HepG2 (cell line): Measurements from ENCODE around the gene FAM20A. TPM values are rescaled to one million over a fixed set of nuclear protein-coding genes. Genes with fewer than 3 reads are reported as not detected.
A peak's percentile ranks its signal among the peaks of the same experiment; 100 is the strongest.

Experiments
- ATRX ChIP-seq: sonication (generic); formaldehyde crosslinking; IDR thresholded peaks from 2 replicates; pipeline ENCODE4 v1.4.0; 2020; ENCODE audit warnings: missing genetic modification reagents, borderline replicate concordance
- HES4 ChIP-seq: sonication (generic); formaldehyde crosslinking; IDR thresholded peaks from 2 replicates; pipeline ENCODE4 v1.9.0; 2021; ENCODE audit warnings: mild to moderate bottlenecking, missing genetic modification reagents, borderline replicate concordance
- MAFF ChIP-seq: IDR thresholded peaks from 2 replicates; pipeline ENCODE4 v1.6.1; 2011; ENCODE audit warnings: low read depth, low read length, improper control_type of control experiment
- MATR3 ChIP-seq: sonication (generic); formaldehyde crosslinking; IDR thresholded peaks from 2 replicates; pipeline ENCODE4 v1.4.0; 2020; ENCODE audit warnings: missing genetic modification reagents
- MLX ChIP-seq: IDR thresholded peaks from 2 replicates; pipeline ENCODE4 v1.6.1; 2016
- NFYC ChIP-seq: IDR thresholded peaks from 2 replicates; pipeline ENCODE4 v1.6.1; 2016; ENCODE audit warnings: missing genetic modification reagents, missing compliant biosample characterization
- NR1H2 ChIP-seq: sonication (generic); formaldehyde crosslinking; IDR thresholded peaks from 2 replicates; pipeline ENCODE4 v1.8.1; 2022; ENCODE audit warnings: low read depth, missing genetic modification reagents, borderline replicate concordance
- POLR2AphosphoS2 ChIP-seq: IDR thresholded peaks from 2 replicates; pipeline ENCODE4 v1.6.1; 2011; ENCODE audit warnings: low read depth, low read length, improper control_type of control experiment
- RFX1 ChIP-seq: fragments of 450-650 bp; IDR thresholded peaks from 2 replicates; pipeline ENCODE4 v1.6.1; 2017
- RXRB ChIP-seq: IDR thresholded peaks from 2 replicates; pipeline ENCODE4 v1.6.1; 2016; ENCODE audit warnings: borderline replicate concordance, missing genetic modification reagents, missing compliant biosample characterization
- SAFB2 ChIP-seq: sonication (generic); formaldehyde crosslinking; IDR thresholded peaks from 2 replicates; pipeline ENCODE4 v1.5.1; 2020; ENCODE audit warnings: missing genetic modification reagents, low read depth, mild to moderate bottlenecking, borderline replicate concordance
- SP1 ChIP-seq, 2 experiments: fragments of 450-650 bp in 1 of 2; sonication (generic) in 1 of 2; formaldehyde crosslinking in 1 of 2; IDR thresholded peaks; 2 replicates each; pipeline versions ENCODE4 v1.4.0 to v1.6.1; 2016 to 2020; ENCODE audit warnings: missing genetic modification reagents in 1 of 2
- SRSF4 ChIP-seq: fragments of 200-400 bp; formaldehyde crosslinking; IDR thresholded peaks from one replicate; pipeline ENCODE4 v1.6.1; 2018; ENCODE audit warnings: mild to moderate bottlenecking, low read depth, low read length, moderate library complexity; ENCODE audit not compliant: poor library complexity, severe bottlenecking
- TBL1XR1 ChIP-seq: fragments of 150-350 bp; IDR thresholded peaks from 2 replicates; pipeline ENCODE4 v1.6.1; 2014; ENCODE audit warnings: borderline replicate concordance, low read length; ENCODE audit not compliant: partially characterized antibody
- TEAD3 ChIP-seq: optimal IDR thresholded peaks from 2 replicates; pipeline ENCODE3; 2016; ENCODE audit warnings: borderline replicate concordance
- YEATS4 ChIP-seq: sonication (generic); formaldehyde crosslinking; IDR thresholded peaks from 2 replicates; pipeline ENCODE4 v1.4.0; 2020; ENCODE audit warnings: missing genetic modification reagents, borderline replicate concordance
- ZNF205 ChIP-seq: IDR thresholded peaks from 2 replicates; pipeline ENCODE4 v1.6.1; 2018; ENCODE audit warnings: missing biosample characterization, missing genetic modification reagents
- ZNF230 ChIP-seq: sonication (generic); formaldehyde crosslinking; IDR thresholded peaks from 2 replicates; pipeline ENCODE4 v1.4.0; 2020; ENCODE audit warnings: mild to moderate bottlenecking, missing genetic modification reagents
- ZNF280D ChIP-seq: sonication (generic); formaldehyde crosslinking; IDR thresholded peaks from 2 replicates; pipeline ENCODE4 v1.5.1; 2020; ENCODE audit warnings: mild to moderate bottlenecking, missing genetic modification reagents
- ZNF350 ChIP-seq: sonication (generic); formaldehyde crosslinking; IDR thresholded peaks from 2 replicates; pipeline ENCODE4 v1.4.0; 2020; ENCODE audit warnings: mild to moderate bottlenecking, low read depth, missing genetic modification reagents, borderline replicate concordance
- ZNF570 ChIP-seq: sonication (generic); formaldehyde crosslinking; IDR thresholded peaks from 2 replicates; pipeline ENCODE4 v1.4.0; 2020; ENCODE audit warnings: mild to moderate bottlenecking, missing genetic modification reagents, borderline replicate concordance
- ZNF639 ChIP-seq: conservative IDR thresholded peaks from 2 replicates; pipeline ENCODE4 v1.6.1; 2018; ENCODE audit warnings: missing genetic modification reagents
- ZNF891 ChIP-seq: sonication (generic); formaldehyde crosslinking; IDR thresholded peaks from 2 replicates; pipeline ENCODE4 v1.5.0; 2020; ENCODE audit warnings: mild to moderate bottlenecking, missing genetic modification reagents
- polyA plus RNA-seq, 8 experiments: library from polyadenylated mRNA; depleted of rRNA in 3 of 8; stranded (reverse) in 7 of 8; unstranded in 1 of 8; fragments of >200 nt; fragmentation: Illumina TruSeq in 4 of 8; extraction: Trizol in 4 of 8; gene quantifications; 2 replicates each; pipeline versions ENCODE4 v1.2.1 to v1.2.3, GENCODE V29; 2011 to 2016; ENCODE audit warnings: low read depth in 4 of 8, missing spikeins in 1 of 8, mixed read lengths in 1 of 8; ENCODE audit not compliant: insufficient read depth in 1 of 8
- total RNA-seq, 5 experiments: library from RNA; depleted of rRNA; stranded (reverse); fragments of >200 nt; fragmentation: Illumina TruSeq; extraction: Trizol; gene quantifications; 2 replicates each; pipeline ENCODE4 v1.2.3, GENCODE V29; 2016; ENCODE audit warnings: low read depth in 1 of 5

Gene FAM20A
- total and polyA plus RNA-seq, 2 of the 13 experiments (the other 11 are each of a cell fraction or from before 2014, with no cell fraction given) = 9.3 to 20.7 TPM

GRCh38 chr17:68598545-68598961, 2.6 kb downstream of the FAM20A start (continued):
- TF ChIP-seq ZNF891 (CRISPR knock-in tag) (no peak), ZNF639 (CRISPR knock-in tag) (no peak), ZNF230 (CRISPR knock-in tag) (no peak), MLX (CRISPR knock-in tag) (no peak), SP1 (IDR thresholded peaks at IDR 0.05) (no peak), SP1 (CRISPR knock-in tag; IDR thresholded peaks at IDR 0.05) (no peak), RFX1 (no peak), SAFB2 (CRISPR knock-in tag) (no peak), HES4 (no peak), ZNF280D (CRISPR knock-in tag) (no peak; the same call in none of the 2 replicates), MATR3 (CRISPR knock-in tag) (no peak), MAFF (no peak), SRSF4 (no peak), YEATS4 (peak; percentile 46; the same call in 1 of the 2 replicates), NR1H2 (CRISPR knock-in tag) (no peak), NFYC (CRISPR knock-in tag) (no peak), POLR2AphosphoS2 (no peak), ZNF205 (no peak), ZNF570 (CRISPR knock-in tag) (no peak), ATRX (CRISPR knock-in tag) (no peak), TEAD3 (CRISPR knock-in tag) (peak; percentile 33), ZNF350 (CRISPR knock-in tag) (no peak), TBL1XR1 (no peak), RXRB (peak; percentile 45; the same call in 1 of the 2 replicates)
